IPS-18c (cell line): ENCODE results near the gene SCN8A.
"Not testable (repeated sequence)": the region's sequence is repeated elsewhere in the genome, so short reads cannot be mapped to it uniquely, and the experiment has no call there.

Experiments used
- H3K4me3 ChIP-seq: 2 replicates; pipeline ENCODE4 v1.7.0; 2013; ENCODE audit warnings: low read depth, mild to moderate bottlenecking, low read length, moderate library complexity; ENCODE audit not compliant: insufficient read depth
- H3K9me3 ChIP-seq: one replicate; pipeline ENCODE4 v1.6.1; 2013; ENCODE audit warnings: mild to moderate bottlenecking, low read length, moderate library complexity; ENCODE audit not compliant: control insufficient read depth, insufficient read depth

The SCN8A gene

DNA sequence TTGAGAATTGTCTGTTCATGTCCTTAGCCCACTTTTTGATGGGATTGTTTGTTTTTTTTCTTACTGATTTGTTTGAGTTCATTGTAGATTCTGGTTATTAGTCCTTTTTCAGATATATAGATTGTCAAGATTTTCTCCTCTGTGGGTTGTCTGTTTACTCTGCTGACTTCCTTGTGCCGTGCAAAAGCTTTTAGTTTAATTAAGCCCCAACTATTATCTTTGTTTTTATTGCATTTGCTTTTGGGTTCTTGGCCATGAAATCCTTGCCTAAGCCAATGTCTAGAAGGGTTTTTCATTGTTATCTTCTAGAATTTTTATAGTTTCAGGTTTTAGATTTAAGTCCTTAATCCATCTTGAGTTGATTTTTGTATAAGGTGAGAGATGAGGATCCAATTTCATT is 14.9 kb downstream of the SCN8A start:
- H3K9me3 ChIP-seq, H3K4me3 ChIP-seq: not testable (repeated sequence)

DNA sequence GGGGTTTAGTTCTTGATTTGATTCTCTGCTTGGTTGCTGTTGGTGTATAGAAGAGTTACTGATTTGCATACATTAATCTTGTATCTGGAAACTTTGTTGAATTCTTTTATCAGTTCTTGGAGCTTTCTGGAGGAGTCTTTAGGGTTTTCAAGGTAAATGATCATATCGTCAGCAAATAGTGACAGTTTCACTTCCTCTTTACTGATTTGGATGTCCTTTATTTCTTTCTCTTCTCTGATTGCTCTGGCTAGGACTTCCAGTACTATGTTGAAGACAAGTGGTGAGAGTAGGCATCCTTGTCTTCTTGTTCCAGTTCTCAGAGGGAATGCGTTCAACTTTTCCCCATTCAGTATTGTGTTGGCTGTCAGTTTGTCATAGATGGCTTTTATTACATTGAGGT is 16.2 kb downstream of the SCN8A start:
- not testable (repeated sequence) for H3K9me3 ChIP-seq, H3K4me3 ChIP-seq

DNA sequence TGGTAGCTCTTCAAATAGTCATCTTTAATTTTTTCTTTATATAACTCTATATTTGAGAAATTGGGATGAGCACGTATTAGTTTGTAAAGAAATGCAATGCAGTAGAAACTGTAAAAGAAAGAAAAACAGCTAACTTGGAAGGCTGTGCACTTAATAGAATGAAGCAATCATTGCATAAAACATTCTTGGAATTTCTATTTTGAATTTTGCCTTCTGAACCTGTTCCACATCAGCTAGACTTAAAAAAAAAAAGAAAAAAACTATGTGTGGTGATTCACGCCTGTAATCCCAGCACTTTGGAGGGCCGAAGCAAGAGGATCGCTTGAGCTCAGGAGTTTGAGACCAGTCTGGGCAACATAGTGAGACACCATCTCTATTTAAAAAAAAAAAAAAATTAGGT is 29.4 kb downstream of the SCN8A start:
- no peaks in the 10 kb centered on the region for H3K9me3 ChIP-seq

DNA sequence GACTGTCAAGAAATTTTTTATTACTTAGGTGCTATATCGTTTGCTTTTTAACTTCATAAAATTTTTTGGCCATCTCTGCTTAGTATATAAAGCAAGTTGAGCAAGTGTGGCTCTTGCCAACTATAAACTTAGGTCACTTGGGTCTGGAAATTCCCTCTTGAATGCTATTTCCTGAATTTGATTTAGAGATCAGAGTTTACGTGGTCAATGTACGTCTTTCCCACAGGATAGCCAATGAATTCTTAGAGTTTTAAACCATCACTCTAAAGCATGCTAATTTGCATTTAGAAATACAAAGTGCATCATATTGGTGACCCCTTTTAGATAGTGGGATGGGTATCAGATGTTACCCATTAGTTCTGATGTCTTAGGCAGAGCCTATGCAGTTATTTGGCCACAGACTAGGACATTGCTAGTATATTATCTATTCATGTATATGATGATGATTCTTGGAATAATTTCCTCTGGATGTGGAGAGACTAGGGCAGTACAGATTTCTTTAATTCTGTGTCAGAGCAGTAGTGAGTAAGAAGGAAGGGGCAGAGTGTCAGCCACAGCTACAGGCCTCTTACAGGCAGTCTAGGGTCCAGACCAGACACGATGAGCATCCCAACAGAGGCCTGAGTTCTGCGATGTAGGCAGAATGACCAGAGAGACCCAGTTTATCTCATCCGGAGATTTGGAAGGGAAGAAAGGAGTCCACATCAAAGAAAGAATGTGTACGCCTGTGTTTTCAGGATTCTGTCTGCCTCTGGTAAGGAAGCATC is 30.3 kb downstream of the SCN8A start:
- Histone ChIP-seq H3K9me3 (no peaks in the 10 kb centered on the region), H3K4me3 (no peak overlapping the region)

More for the DNA sequence above, 29.4 kb downstream of the SCN8A start:
- no peak overlapping the region for H3K4me3 ChIP-seq

DNA sequence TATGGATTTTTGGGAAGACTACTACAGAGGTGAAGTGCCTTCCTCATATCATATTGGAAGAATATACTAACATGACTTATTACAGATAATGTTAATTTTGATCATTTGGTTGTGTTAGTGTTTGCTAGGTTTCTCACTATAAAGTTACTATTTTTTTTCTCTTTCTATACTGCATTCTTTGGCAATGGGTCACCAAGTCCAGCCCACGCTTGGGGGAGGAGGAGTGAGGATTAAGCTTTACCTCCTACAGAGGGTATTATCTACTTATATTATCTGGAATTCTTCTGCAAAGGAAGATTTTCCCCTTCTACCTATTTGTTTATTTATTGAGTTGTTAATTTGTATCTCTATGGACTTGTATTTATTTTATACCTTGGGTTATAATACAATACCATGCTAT is 31.5 kb downstream of the SCN8A start:
- Histone ChIP-seq H3K4me3 (no peak overlapping the region), H3K9me3 (no peaks in the 10 kb centered on the region)

DNA sequence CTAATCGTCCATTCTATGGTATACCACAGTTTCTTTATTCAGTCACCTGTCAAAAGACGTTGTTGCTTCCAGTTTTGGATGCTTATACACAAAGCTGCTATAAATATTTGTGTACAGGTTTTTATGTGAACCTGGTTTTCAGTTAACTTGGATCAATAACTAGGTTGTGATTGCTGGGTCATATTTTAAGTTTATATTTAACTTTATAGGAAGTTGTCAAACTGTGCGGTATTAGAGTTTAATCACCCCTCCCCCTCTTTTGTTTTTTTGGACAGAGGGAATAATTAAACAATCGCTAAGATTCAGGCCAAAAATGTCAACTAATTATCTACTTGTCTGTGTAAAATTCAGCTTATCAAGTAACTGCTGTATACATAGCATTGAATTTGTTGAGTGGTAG is 34.3 kb downstream of the SCN8A start:
- no peaks in the 10 kb centered on the region for H3K9me3 ChIP-seq
- no peak overlapping the region for H3K4me3 ChIP-seq

DNA sequence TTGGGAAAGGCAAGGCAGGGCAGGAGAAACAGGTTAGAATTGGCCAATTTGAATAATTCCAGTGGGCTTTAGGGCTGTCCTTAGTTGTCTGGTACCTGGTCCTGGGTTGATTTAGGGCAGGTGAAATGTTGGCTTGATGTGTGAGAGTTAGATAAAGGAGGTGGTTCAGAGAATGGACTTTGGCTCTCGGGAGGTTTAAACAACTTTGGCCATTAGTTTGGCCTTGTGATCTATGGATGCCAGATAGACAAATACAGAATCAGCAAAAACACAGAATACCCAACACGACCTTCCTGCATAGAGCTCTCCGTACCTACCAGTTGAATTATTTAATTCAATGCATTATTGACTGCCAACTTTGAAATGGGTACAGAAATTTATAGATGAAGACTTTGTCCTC is 35.1 kb downstream of the SCN8A start:
- no peak overlapping the region for H3K4me3 ChIP-seq
- H3K9me3 ChIP-seq: no peaks in the 10 kb centered on the region

DNA sequence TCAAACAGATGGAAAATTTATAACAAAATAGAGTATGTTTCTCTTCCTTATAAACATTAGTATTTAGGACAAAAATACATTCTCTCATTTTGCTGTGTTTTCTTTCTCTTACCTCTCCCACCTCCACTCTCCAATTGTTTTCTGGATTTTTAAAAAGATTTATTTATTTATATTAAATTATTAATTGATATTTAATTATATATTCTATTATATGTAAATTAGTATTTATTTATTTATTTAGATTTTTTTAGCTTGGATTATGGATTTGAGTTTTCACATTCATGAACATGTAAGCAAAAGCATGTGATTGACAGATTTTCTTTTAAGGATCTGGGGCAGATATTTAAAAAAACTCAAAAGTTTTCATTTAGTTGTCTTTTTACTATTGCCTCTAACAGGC is 35.6 kb downstream of the SCN8A start:
- no peaks in the 10 kb centered on the region for H3K9me3 ChIP-seq
- no peak overlapping the region for H3K4me3 ChIP-seq

DNA sequence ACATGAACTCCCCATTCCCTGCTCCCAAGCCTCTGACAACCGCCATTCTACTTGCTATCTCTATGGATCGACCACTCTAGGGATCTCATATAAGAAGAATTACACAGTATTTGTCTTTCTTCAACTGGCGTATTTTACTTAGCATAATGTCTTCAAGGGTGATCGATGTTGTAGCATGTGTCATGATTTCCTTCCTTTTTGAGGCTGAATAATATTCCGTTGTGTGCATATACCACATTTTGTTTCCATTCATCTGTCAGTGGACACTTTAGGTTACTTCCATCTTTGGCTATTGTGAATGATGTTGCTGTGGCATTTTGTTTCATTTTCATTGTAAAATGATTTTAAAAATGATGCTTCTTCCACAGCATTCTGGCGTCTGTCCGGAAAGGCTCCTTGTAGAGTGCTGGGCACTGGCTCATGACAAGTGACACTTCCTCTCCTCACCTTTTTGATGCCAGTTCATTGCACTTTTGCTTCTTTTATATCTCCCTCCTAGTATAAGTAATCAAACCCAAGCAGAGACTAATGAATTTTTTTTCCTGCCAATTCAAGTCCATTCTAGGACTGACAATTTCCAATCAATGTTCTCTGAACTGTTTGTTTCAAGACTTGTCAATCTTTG is 39.3 kb downstream of the SCN8A start:
- no peak overlapping the region for H3K4me3 ChIP-seq
- H3K9me3 ChIP-seq: no peaks in the 10 kb centered on the region

DNA sequence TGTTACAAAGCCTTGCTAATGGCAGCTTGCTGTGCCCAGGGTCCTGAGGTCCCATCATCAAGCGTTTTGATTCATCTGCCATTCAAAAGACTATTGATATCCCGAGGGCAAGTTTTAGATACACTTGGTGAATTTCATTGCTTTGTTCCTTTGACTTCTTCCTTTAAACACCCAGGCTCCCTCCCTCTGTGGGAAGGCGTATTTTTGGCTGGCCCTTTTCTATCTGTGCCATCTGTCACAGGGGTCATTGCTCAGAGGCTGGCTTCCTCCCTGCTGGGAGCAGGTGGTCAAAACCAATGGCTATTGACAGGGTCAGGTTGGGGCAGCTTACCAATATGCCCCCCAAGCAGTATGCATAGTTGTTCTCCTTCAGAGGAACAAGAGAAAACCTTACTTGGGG is 40.0 kb downstream of the SCN8A start:
- Histone ChIP-seq H3K9me3 (no peaks in the 10 kb centered on the region), H3K4me3 (no peak overlapping the region)

DNA sequence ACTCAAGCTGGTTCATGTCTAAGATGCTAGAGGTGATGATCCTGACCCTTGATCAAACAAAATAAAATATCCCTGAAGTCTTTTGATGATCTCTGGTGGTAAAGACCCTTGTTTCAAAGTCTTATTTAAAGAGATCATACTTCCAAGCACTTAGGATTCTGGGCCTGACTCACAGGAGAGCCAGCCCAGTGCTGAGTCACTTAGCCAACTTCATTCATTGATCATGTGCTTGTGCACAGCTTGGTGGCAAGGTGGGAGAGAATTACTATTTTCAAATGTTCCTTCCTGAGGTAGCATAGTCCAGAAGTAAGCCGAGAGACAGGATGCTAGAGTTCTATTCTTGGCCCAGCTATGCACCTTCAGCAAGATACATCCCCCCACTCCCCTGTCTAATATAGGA is 40.6 kb downstream of the SCN8A start:
- H3K4me3 ChIP-seq: no peak overlapping the region
- H3K9me3 ChIP-seq: no peaks in the 10 kb centered on the region

DNA sequence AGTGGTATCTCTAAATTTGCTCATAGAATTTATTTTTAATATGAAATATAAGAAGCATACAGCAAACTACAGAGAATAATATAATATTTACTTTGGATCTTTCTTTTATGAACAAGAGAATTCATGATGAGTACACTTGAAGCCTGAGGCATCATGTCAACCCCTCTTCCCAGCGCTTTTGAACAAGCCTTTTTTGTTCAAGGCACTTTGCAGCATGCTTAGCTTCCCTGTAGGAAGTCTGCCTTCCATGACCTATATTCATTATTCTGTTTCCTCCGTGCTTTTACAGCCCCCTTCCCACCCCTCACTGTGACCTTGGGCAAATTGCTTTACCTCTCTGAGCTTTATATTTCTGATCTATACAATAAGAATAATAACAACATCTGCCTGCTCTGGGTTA is 41.6 kb downstream of the SCN8A start:
- no peaks in the 10 kb centered on the region for H3K9me3 ChIP-seq
- H3K4me3 ChIP-seq: no peak overlapping the region

DNA sequence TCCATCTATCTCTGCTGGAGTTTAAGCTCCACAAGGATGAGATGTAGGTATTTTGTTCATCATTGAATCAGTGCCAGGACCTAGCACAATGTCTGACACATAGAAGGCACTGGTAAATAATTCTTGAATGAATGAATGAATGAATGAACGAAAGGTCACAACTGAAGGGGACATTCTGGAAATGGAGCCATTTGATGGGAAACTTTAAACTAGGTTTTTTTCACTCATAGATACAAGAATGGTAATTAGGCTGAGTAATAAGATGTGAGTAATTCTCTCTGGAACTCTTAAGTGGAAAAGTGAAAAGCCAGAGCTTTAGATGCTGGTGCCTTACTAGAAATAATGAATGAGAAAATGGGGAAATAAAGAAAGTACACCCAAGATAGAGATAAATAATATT is 44.3 kb downstream of the SCN8A start:
- no peaks in the 10 kb centered on the region for H3K9me3 ChIP-seq
- H3K4me3 ChIP-seq: no peak overlapping the region

DNA sequence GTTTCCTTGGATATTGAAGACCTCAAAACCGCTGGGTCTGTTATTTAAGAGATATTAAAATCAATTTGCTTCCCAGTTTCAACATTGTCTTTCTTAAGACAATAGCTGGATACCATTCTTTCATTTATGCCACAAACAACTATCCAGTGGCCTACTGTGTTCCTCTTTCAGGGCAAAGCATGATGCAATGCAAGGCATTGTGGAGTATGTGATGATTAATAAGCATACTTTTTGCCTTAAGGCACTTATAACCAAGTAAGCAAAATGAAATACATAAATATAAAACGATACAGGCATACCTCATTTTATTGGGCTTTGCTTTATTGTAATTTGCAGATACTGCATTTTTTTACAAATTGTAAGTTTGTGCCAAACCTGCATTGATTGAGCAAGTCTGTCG is 45.5 kb downstream of the SCN8A start:
- H3K4me3 ChIP-seq: no peak overlapping the region
- H3K9me3 ChIP-seq: no peaks in the 10 kb centered on the region

DNA sequence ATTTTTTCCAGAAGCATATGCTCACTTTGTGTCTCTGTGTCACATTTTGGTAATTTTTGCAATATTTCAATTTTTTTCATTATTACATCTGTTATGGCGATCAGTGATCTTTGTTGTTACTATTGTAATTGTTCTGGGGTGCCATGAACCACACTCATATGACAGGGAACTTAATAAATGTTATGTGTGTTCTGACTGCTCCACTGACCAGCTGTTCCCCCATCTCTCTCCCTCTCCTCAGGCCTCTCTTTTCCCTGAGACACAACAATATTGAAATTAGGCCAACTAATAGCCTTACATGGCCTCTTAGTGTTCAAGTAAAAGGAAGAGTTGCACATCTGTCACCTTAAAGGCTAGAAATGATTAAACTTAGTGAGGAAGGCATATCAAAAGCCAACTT is 46.0 kb downstream of the SCN8A start:
- Histone ChIP-seq H3K9me3 (no peaks in the 10 kb centered on the region), H3K4me3 (no peak overlapping the region)

DNA sequence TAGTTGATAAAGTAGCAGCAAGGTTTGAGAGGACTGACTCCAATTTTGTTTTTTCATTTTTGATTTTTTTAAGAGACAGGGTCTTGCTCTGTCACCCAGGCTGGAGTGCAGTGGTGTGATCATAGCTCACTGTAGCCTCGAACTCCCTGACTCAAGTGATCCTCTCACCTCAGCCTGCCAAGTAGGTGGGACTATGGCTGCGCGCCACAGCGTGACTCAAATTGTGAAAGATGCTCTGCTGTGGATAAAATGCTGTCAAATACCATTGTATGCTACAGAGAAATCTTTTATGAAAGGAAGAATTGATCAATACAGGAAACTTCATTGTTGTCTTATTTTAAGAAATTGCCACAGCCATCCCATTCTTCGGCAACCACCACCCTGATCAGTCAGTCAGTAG is 48.3 kb downstream of the SCN8A start:
- no peak overlapping the region for H3K4me3 ChIP-seq
- H3K9me3 ChIP-seq: peaks cover 4% of the 10 kb centered on the region

DNA sequence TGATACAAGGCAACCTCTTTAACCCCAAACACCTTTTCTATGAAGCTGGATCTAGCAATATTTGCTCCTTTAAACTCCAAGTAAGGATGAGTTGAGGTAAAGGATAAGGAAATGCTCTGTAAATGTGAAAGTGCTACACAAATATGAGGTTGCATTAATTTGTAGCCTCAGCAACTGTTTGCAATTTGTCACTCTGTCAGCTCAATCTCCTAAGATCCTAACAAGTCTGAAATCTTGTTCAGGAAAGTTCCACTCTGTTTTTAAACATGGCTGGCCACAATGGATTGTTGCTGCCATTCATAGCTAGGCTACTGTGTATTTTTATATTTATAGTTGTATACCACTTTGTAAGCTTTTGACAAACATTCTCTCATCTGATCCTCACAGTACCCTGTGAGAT is 51.3 kb downstream of the SCN8A start:
- no peak overlapping the region for H3K4me3 ChIP-seq

DNA sequence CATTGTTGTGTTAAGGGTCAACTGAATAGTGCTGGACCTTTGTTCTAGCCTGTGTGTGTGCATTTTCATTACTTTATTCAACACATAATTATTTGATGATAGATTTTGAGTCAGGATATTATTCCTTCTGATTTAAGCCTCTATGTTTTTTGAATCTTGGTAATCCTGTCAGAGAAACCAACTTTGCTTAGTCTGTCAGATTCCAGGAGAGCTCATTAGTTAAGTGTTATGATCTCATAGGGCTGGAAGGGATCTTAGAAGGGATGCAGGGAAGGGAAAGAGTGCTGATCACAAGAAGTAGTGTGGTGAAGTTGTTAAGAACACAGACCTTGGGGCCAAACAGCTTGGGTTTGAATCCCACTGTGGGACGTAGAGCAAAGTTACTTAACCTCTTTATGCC is 52.9 kb downstream of the SCN8A start:
- Histone ChIP-seq H3K4me3 (no peak overlapping the region), H3K9me3 (peaks cover 9% of the 10 kb centered on the region)

More for the DNA sequence above, 51.3 kb downstream of the SCN8A start:
- H3K9me3 ChIP-seq: peaks cover 4% of the 10 kb centered on the region

DNA sequence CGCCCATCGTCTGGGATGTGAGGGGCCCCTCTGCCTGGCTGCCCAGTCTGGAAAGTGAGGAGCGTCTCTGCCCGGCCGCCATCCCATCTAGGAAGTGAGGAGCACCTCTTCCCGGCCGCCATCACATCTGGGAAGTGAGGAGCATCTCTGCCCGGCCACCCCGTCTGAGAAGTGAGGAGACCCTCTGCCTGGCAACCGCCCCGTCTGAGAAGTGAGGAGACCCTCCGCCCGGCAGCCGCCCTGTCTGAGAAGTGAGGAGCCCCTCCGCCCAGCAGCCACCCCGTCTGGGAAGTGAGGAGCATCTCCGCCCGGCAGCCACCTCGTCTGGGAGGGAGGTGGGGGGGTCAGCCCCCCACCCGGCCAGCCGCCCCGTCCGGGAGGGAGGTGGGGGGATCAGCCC is 53.7 kb downstream of the SCN8A start:
- not testable (repeated sequence) for H3K4me3 ChIP-seq
- peaks cover 12% of the 10 kb centered on the region for H3K9me3 ChIP-seq
